Epithelial cell of proximal tubule (primary cell): Measurements from ENCODE around the gene TBK1. TPM values are rescaled to one million over a fixed set of nuclear protein-coding genes. Genes with fewer than 3 reads are reported as not detected.

Experiments
- DNase-seq: peaks from one replicate; pipeline ENCODE4 v3.0.0-alpha.2; 2011; ENCODE audit warnings: low read depth
- H3K4me3 ChIP-seq: 2 replicates; pipeline ENCODE4 v1.5.1; 2011; ENCODE audit warnings: low read depth, mild to moderate bottlenecking, low read length
- CTCF ChIP-seq: conservative IDR thresholded peaks from 2 replicates; pipeline ENCODE4 v1.5.1; 2012; ENCODE audit warnings: low read depth, mild to moderate bottlenecking, low read length
- total RNA-seq: library from RNA; depleted of rRNA; stranded (reverse); fragments of >200 nt; gene quantifications from 2 replicates; pipeline ENCODE4 v1.2.3, GENCODE V29; 2015

TBK1 gene
- total RNA-seq, 1 donor from 2014 or later = 16.7 TPM

DNA sequence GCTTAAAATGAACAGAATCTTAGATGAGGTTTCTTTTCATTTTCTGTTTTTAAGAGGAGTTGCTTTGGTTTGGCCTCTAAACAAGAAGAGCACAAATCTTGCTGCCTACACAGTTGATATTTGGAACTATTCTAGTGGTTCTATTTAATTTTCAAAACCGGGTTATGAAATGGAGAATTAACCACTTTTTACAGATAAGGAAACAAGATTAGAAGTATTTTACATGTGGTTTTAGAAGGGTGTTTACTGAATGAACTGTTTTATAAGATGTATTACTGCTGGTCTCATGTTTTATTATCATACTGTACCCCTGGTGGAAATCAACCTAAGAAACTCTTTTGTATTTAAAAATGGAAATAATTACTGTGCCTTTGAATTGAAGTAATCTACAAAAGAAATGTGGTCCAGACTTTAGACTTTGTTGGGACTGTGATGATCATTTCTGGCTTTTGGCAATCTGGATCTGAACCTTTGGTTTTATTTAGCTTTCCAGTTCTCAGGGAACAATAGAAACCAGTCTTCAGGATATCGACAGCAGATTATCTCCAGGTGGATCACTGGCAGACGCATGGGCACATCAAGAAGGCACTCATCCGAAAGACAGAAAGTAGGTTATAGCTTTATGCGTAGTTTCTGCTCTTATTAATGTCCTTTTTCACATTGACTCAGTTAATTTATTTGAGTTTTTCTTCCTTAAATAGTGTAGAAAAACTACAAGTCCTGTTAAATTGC lies 43.2 kb downstream of the TBK1 start:
- no peak overlapping the region for H3K4me3 ChIP-seq
- no peak for DNase-seq
- no peak for TF ChIP-seq CTCF

DNA sequence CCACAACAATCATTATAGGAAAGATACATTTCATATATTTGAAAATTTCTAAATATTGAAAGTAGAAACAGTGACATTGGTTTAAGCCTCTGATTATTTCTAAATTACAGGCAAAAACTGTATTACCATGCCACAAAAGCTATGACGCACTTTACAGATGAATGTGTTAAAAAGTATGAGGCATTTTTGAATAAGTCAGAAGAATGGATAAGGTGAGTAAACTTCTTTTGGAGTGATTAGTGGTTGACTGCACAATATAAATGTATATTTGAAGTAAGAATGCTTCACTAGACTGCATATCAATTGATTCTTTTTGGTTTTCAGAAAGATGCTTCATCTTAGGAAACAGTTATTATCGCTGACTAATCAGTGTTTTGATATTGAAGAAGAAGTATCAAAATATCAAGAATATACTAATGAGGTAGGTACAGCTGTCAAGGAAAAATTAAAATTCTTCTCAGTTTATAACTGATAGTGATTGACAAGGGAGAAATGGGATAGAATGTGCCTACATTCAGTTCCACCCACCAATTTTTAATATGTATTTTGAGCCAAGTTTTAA lies 45.0 kb downstream of the TBK1 start:
- no peak overlapping the region for H3K4me3 ChIP-seq
- TF ChIP-seq CTCF = no peak
- no peak for DNase-seq

DNA sequence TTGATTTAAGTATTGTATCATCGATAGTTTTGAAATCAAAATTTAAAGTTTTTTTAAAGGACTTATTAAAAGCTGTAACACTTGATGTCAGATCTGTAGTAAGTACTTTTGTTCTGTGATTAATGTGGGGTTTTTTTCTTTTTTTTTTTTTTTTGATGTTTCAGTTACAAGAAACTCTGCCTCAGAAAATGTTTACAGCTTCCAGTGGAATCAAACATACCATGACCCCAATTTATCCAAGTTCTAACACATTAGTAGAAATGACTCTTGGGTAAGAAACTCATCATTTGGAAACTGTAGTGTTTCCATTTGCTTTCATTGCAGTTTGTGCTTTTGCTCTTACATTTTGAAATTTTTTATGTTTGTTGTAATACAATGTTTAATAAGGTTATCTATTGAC lies 45.6 kb downstream of the TBK1 start:
- TF ChIP-seq CTCF = no peak
- no peak overlapping the region for H3K4me3 ChIP-seq
- DNase-seq = no peak

- no peak overlapping the region for H3K4me3 ChIP-seq
- DNase-seq = no peak
- no peak for TF ChIP-seq CTCF
Measured at GRCh38 chr12:64497903-64498302, 46.0 kb downstream of the TBK1 start.

DNA sequence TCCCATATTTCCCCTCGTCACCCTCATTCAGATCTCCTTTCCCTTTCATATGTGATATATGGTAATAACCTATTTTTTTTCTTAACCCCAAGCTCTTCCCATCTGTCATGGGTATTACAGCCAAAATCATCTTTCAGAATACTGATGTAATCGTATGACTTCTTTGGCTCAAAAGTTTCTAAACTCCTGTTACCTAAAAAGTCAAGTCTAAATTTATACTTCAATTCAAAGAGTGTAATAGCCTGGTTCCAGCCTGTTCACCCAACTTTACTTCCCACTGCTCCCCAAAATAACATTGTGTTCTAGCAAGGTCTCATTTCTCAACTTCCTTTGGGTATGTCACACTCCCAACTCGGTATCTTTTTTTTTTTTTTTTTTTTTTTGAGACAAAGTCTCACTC lies 48.5 kb downstream of the TBK1 start:
- no peak for DNase-seq
- no peak for TF ChIP-seq CTCF

DNA sequence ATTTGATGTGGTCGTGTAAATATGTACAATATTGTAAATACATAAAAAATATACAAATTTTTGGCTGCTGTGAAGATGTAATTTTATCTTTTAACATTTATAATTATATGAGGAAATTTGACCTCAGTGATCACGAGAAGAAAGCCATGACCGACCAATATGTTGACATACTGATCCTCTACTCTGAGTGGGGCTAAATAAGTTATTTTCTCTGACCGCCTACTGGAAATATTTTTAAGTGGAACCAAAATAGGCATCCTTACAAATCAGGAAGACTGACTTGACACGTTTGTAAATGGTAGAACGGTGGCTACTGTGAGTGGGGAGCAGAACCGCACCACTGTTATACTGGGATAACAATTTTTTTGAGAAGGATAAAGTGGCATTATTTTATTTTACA lies 49.6 kb downstream of the TBK1 start:
- no peak for TF ChIP-seq CTCF
- no peak overlapping the region for H3K4me3 ChIP-seq
- DNase-seq = no peak

More for the DNA sequence above, 48.5 kb downstream of the TBK1 start:
- H3K4me3 ChIP-seq = no peak overlapping the region

- DNase-seq = no peak
- no peak overlapping the region for H3K4me3 ChIP-seq
- no peak for TF ChIP-seq CTCF
Measured at GRCh38 chr12:64506955-64507354, 55.0 kb downstream of the TBK1 start.
